HEK293 (cell line): Measurements from ENCODE around the gene SMIM33.

Experiments
- EGR2 ChIP-seq: fragments of 450-650 bp; formaldehyde crosslinking; IDR thresholded peaks from 2 replicates; pipeline ENCODE4 v1.5.1; 2016; ENCODE audit warnings: low read depth, missing biosample characterization, missing genetic modification characterization
- ELK4 ChIP-seq: IDR thresholded peaks from 2 replicates; pipeline ENCODE4 v1.6.1; 2011; ENCODE audit warnings: mild to moderate bottlenecking, low read depth, low read length, borderline replicate concordance
- FEZF1 ChIP-seq: fragments of 450-650 bp; formaldehyde crosslinking; IDR thresholded peaks from 2 replicates; pipeline ENCODE4 v1.5.1; 2016; ENCODE audit warnings: missing biosample characterization, missing genetic modification characterization
- GLI4 ChIP-seq: fragments of 450-650 bp; formaldehyde crosslinking; IDR thresholded peaks from 2 replicates; pipeline ENCODE4 v1.5.1; 2016; ENCODE audit warnings: missing biosample characterization, missing genetic modification characterization
- REPIN1 ChIP-seq: fragments of 450-650 bp; formaldehyde crosslinking; IDR thresholded peaks from 2 replicates; pipeline ENCODE4 v1.5.1; 2017; ENCODE audit warnings: missing biosample characterization, missing genetic modification characterization, low read depth
- SALL2 ChIP-seq: fragments of 450-650 bp; formaldehyde crosslinking; IDR thresholded peaks from 2 replicates; pipeline ENCODE4 v1.5.0; 2017; ENCODE audit warnings: missing biosample characterization, mild to moderate bottlenecking, missing genetic modification characterization, borderline replicate concordance
- SETDB1 ChIP-seq: IDR thresholded peaks from one replicate; pipeline ENCODE4 v1.6.1; 2017; ENCODE audit warnings: mild to moderate bottlenecking, low read length, moderate library complexity, mixed read lengths; ENCODE audit not compliant: insufficient read length
- ZBTB20 ChIP-seq: fragments of 450-650 bp; formaldehyde crosslinking; IDR thresholded peaks from 2 replicates; pipeline ENCODE4 v1.5.1; 2016; ENCODE audit warnings: missing biosample characterization, missing genetic modification characterization
- ZBTB21 ChIP-seq: fragments of 450-650 bp; formaldehyde crosslinking; IDR thresholded peaks from 2 replicates; pipeline ENCODE4 v1.5.1; 2017; ENCODE audit warnings: missing biosample characterization, missing genetic modification characterization
- ZBTB26 ChIP-seq: fragments of 450-650 bp; formaldehyde crosslinking; optimal IDR thresholded peaks from 2 replicates; pipeline ENCODE3; 2016; ENCODE audit warnings: missing biosample characterization, mild to moderate bottlenecking, missing genetic modification characterization
- ZBTB49 ChIP-seq: fragments of 450-650 bp; formaldehyde crosslinking; IDR thresholded peaks from 2 replicates; pipeline ENCODE4 v1.5.1; 2016; ENCODE audit warnings: missing biosample characterization, missing genetic modification characterization, low read depth
- ZFP69B ChIP-seq: fragments of 450-650 bp; formaldehyde crosslinking; IDR thresholded peaks from 2 replicates; pipeline ENCODE4 v1.5.1; 2016; ENCODE audit warnings: missing biosample characterization, missing genetic modification characterization
- ZNF114 ChIP-seq: fragments of 450-650 bp; formaldehyde crosslinking; IDR thresholded peaks from 2 replicates; pipeline ENCODE4 v1.5.0; 2017; ENCODE audit warnings: missing biosample characterization, missing genetic modification characterization
- ZNF133 ChIP-seq: fragments of 450-650 bp; formaldehyde crosslinking; IDR thresholded peaks from 2 replicates; pipeline ENCODE4 v1.5.1; 2016; ENCODE audit warnings: missing biosample characterization, missing genetic modification characterization
- ZNF148 ChIP-seq: fragments of 450-650 bp; formaldehyde crosslinking; IDR thresholded peaks from 2 replicates; pipeline ENCODE4 v1.5.0; 2017; ENCODE audit warnings: missing biosample characterization, missing genetic modification characterization, borderline replicate concordance
- ZNF169 ChIP-seq: fragments of 450-650 bp; formaldehyde crosslinking; IDR thresholded peaks from 2 replicates; pipeline ENCODE4 v1.5.1; 2016; ENCODE audit warnings: missing biosample characterization, missing genetic modification characterization
- ZNF2 ChIP-seq: fragments of 450-650 bp; formaldehyde crosslinking; IDR thresholded peaks from 2 replicates; pipeline ENCODE4 v1.5.1; 2016; ENCODE audit warnings: missing biosample characterization, missing genetic modification characterization
- ZNF324 ChIP-seq: fragments of 450-650 bp; formaldehyde crosslinking; IDR thresholded peaks from 2 replicates; pipeline ENCODE4 v1.5.1; 2016; ENCODE audit warnings: missing biosample characterization, missing genetic modification characterization
- ZNF341 ChIP-seq: fragments of 450-650 bp; formaldehyde crosslinking; IDR thresholded peaks from 2 replicates; pipeline ENCODE4; 2016; ENCODE audit warnings: low read depth, missing biosample characterization, missing genetic modification characterization
- ZNF48 ChIP-seq: fragments of 450-650 bp; formaldehyde crosslinking; IDR thresholded peaks from 2 replicates; pipeline ENCODE4 v1.5.1; 2016; ENCODE audit warnings: missing biosample characterization, missing genetic modification characterization
- ZNF514 ChIP-seq: fragments of 450-650 bp; formaldehyde crosslinking; IDR thresholded peaks from 2 replicates; pipeline ENCODE4 v1.5.1; 2016; ENCODE audit warnings: missing biosample characterization, missing genetic modification characterization
- ZNF521 ChIP-seq: fragments of 450-650 bp; formaldehyde crosslinking; IDR thresholded peaks from 2 replicates; pipeline ENCODE4 v1.5.1; 2017; ENCODE audit warnings: missing biosample characterization, mild to moderate bottlenecking, missing genetic modification characterization
- ZNF529 ChIP-seq: fragments of 450-650 bp; formaldehyde crosslinking; IDR thresholded peaks from 2 replicates; pipeline ENCODE4 v1.5.1; 2017; ENCODE audit warnings: missing genetic modification characterization, missing biosample characterization; ENCODE audit not compliant: insufficient replicate concordance
- ZNF544 ChIP-seq: fragments of 450-650 bp; formaldehyde crosslinking; IDR thresholded peaks from 2 replicates; pipeline ENCODE4 v1.5.0; 2017; ENCODE audit warnings: missing biosample characterization, missing genetic modification characterization
- ZNF555 ChIP-seq: fragments of 450-650 bp; formaldehyde crosslinking; conservative IDR thresholded peaks from 2 replicates; pipeline ENCODE4 v1.5.1; 2017; ENCODE audit warnings: missing biosample characterization, mild to moderate bottlenecking, missing genetic modification characterization, inconsistent platforms
- ZNF580 ChIP-seq: fragments of 450-650 bp; formaldehyde crosslinking; IDR thresholded peaks from 2 replicates; pipeline ENCODE4 v1.5.1; 2016; ENCODE audit warnings: missing biosample characterization, missing genetic modification characterization
- ZNF600 ChIP-seq: fragments of 450-650 bp; formaldehyde crosslinking; IDR thresholded peaks from 2 replicates; pipeline ENCODE4 v1.5.1; 2016; ENCODE audit warnings: missing biosample characterization, missing genetic modification characterization
- ZNF624 ChIP-seq: fragments of 450-650 bp; formaldehyde crosslinking; IDR thresholded peaks from 2 replicates; pipeline ENCODE4 v1.5.1; 2017; ENCODE audit warnings: missing biosample characterization, missing genetic modification characterization
- ZNF626 ChIP-seq: fragments of 450-650 bp; sonication (Bioruptor Pico); formaldehyde crosslinking; IDR thresholded peaks from 2 replicates; pipeline ENCODE4 v1.5.1; 2018; ENCODE audit warnings: missing biosample characterization, missing genetic modification characterization, inconsistent platforms
- ZNF654 ChIP-seq: fragments of 450-650 bp; formaldehyde crosslinking; IDR thresholded peaks from 2 replicates; pipeline ENCODE4 v1.5.1; 2016; ENCODE audit warnings: low read depth, missing biosample characterization, missing genetic modification characterization
- ZNF660 ChIP-seq: fragments of 450-650 bp; IDR thresholded peaks from 2 replicates; pipeline ENCODE4 v1.5.1; 2018; ENCODE audit warnings: missing biosample characterization, mild to moderate bottlenecking, missing genetic modification characterization
- ZNF701 ChIP-seq: fragments of 450-650 bp; formaldehyde crosslinking; IDR thresholded peaks from 2 replicates; pipeline ENCODE4 v1.5.1; 2016; ENCODE audit warnings: missing biosample characterization, missing genetic modification characterization
- ZNF707 ChIP-seq: fragments of 450-650 bp; formaldehyde crosslinking; IDR thresholded peaks from 2 replicates; pipeline ENCODE4 v1.5.1; 2016; ENCODE audit warnings: missing biosample characterization, missing genetic modification characterization
- ZNF830 ChIP-seq: fragments of 450-650 bp; IDR thresholded peaks from 2 replicates; pipeline ENCODE4 v1.5.0; 2018; ENCODE audit warnings: missing biosample characterization, missing genetic modification characterization, low read depth, mild to moderate bottlenecking, moderate library complexity
- ZSCAN23 ChIP-seq: fragments of 450-650 bp; formaldehyde crosslinking; IDR thresholded peaks from 2 replicates; pipeline ENCODE4 v1.5.1; 2016; ENCODE audit warnings: missing biosample characterization, missing genetic modification characterization

SMIM33 gene

GRCh38 chr5:139451176-139451575, 19.6 kb upstream of the SMIM33 start (continued):
- TF ChIP-seq FEZF1 (tag by site-specific recombination) (no peak), ZNF514 (tag by site-specific recombination) (0 out of 2 replicates have a peak, but pooled peaks have one; percentile 25), ZBTB21 (tag by site-specific recombination) (no peak), ZNF148 (tag by site-specific recombination) (no peak), ZNF660 (no peak), ZNF48 (tag by site-specific recombination) (no peak), ZNF544 (tag by site-specific recombination) (no peak; the same call in 1 of the 2 replicates), SALL2 (no peak), ZNF521 (tag by site-specific recombination) (peak; percentile 10; the same call in 1 of the 2 replicates), ZNF324 (tag by site-specific recombination) (no peak), ZBTB49 (tag by site-specific recombination) (no peak), ZNF114 (tag by site-specific recombination) (peak; percentile 54; the same call in 1 of the 2 replicates), ZNF2 (tag by site-specific recombination) (no peak), REPIN1 (no peak), ZNF529 (tag by site-specific recombination) (no peak), ZNF341 (tag by site-specific recombination) (no peak), ZNF701 (tag by site-specific recombination) (no peak), EGR2 (tag by site-specific recombination) (no peak), ZNF624 (tag by site-specific recombination) (no peak), ZBTB26 (no peak), GLI4 (tag by site-specific recombination) (no peak), ELK4 (no peak), ZNF133 (peak; percentile 81), ZSCAN23 (tag by site-specific recombination) (no peak), ZNF654 (tag by site-specific recombination) (no peak), ZNF600 (tag by site-specific recombination) (no peak), ZBTB20 (no peak), ZNF555 (tag by site-specific recombination) (no peak), ZNF580 (tag by site-specific recombination) (no peak), ZNF707 (tag by site-specific recombination) (0 out of 2 replicates have a peak, but pooled peaks have one; percentile 23), ZNF626 (tag by site-specific recombination) (no peak), ZFP69B (tag by site-specific recombination) (no peak), SETDB1 (no peak), ZNF830 (no peak), ZNF169 (tag by site-specific recombination) (no peak)
